Stimulated activated CD8-positive, alpha-beta memory T cell treated with anti-CD3 and anti-CD28 coated beads, Interleukin-4, amount 100 ng/mL, for 48 hours (primary cell): ENCODE results near the gene TPST2.

Source experiments
- DNase-seq: peaks from one replicate; pipeline ENCODE4 v3.0.0-alpha.2; 2020

TPST2 gene

GRCh38 chr22:26579331-26579886, 10.5 kb downstream of the TPST2 start:
- DNase-seq = peak; percentile 70

GRCh38 chr22:26577081-26577480, 12.9 kb downstream of the TPST2 start:
- DNase-seq = no peak

- no peak for DNase-seq
Observed at GRCh38 chr22:26576026-26576680, 13.8 kb downstream of the TPST2 start.

- no peak for DNase-seq
Observed at GRCh38 chr22:26574001-26574723, 15.8 kb downstream of the TPST2 start.

GRCh38 chr22:26573026-26573662, 16.8 kb downstream of the TPST2 start:
- no peak for DNase-seq

- no peak for DNase-seq
Observed at GRCh38 chr22:26570864-26571525, 18.9 kb downstream of the TPST2 start.

GRCh38 chr22:26570115-26570514, 19.8 kb downstream of the TPST2 start:
- DNase-seq = no peak

GRCh38 chr22:26568207-26568706, 21.7 kb downstream of the TPST2 start:
- no peak for DNase-seq

- DNase-seq = no peak
Observed at GRCh38 chr22:26567610-26568009, 22.3 kb downstream of the TPST2 start.

GRCh38 chr22:26566994-26567393, 22.9 kb downstream of the TPST2 start:
- no peak for DNase-seq

GRCh38 chr22:26565889-26566288, 24.0 kb downstream of the TPST2 start:
- no peak for DNase-seq

- no peak for DNase-seq
Observed at GRCh38 chr22:26565181-26565580, 24.8 kb downstream of the TPST2 start.

GRCh38 chr22:26564672-26565071, 25.3 kb downstream of the TPST2 start:
- DNase-seq = no peak

- no peak for DNase-seq
Observed at GRCh38 chr22:26564181-26564580, 25.8 kb downstream of the TPST2 start.

GRCh38 chr22:26563022-26563421, 26.9 kb downstream of the TPST2 start:
- no peak for DNase-seq

- DNase-seq = no peak
Observed at GRCh38 chr22:26561756-26562417, 28.0 kb downstream of the TPST2 start.

- DNase-seq = no peak
Observed at GRCh38 chr22:26559961-26560575, 29.9 kb downstream of the TPST2 start.

GRCh38 chr22:26558248-26558895, 31.6 kb downstream of the TPST2 start:
- DNase-seq = no peak

GRCh38 chr22:26556904-26557303, 33.0 kb downstream of the TPST2 start:
- DNase-seq = no peak

GRCh38 chr22:26555478-26555877, 34.5 kb downstream of the TPST2 start:
- no peak for DNase-seq

- DNase-seq = no peak
Observed at GRCh38 chr22:26554956-26555355, 35.0 kb downstream of the TPST2 start.
